Hepatocyte (in vitro differentiated cells): ENCODE results near the gene AP1G2.

Source experiments
- EZH2phosphoT487 ChIP-seq: fragments of 200-600 bp; sonication (generic); IDR thresholded peaks from one replicate; pipeline ENCODE4 v1.6.1; 2018; ENCODE audit warnings: antibody characterized with exemption, mild to moderate bottlenecking, low read depth, moderate library complexity; ENCODE audit not compliant: unreplicated experiment, severe bottlenecking
- TF ChIP-seq, protein P1 (sequence below): fragments of 200-600 bp; sonication (generic); IDR thresholded peaks from 2 replicates; pipeline ENCODE4 v1.5.1; 2016; ENCODE audit warnings: antibody characterized with exemption, mild to moderate bottlenecking; ENCODE audit not compliant: poor library complexity

DNA sequence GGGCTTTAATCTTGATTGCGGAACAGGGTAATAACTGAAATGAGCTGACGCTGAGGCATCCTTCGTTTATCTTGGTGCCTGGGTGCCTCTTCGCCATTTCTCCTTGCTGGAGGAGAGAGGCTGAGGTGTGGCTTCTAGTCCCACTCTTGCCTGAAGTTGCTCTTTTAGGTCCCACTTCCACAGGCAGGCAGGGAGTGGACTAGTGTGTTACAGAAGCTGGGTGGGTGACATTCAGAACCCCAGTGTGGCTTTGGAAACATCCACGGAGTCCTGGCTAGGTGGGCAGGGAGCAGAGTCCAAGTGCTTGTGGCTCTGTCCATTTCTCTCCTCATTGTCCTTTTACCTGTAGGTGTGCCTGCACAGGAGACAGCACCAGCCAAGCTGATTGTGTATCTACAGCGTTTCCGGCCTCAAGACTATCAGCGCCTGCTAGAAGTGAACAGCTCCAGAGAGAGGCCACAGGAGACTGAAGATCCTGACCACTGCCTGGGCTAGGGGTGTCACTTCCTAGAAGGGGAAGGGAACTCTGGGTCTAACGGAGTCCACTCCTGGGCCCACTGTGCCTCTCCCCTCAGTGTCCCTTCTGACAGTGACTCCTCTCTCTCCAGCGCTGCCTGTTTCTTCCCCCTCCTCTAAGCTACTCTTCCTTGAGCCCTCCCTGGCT, 9.1 kb downstream of the AP1G2 start:
- TF ChIP-seq, protein P1, sequence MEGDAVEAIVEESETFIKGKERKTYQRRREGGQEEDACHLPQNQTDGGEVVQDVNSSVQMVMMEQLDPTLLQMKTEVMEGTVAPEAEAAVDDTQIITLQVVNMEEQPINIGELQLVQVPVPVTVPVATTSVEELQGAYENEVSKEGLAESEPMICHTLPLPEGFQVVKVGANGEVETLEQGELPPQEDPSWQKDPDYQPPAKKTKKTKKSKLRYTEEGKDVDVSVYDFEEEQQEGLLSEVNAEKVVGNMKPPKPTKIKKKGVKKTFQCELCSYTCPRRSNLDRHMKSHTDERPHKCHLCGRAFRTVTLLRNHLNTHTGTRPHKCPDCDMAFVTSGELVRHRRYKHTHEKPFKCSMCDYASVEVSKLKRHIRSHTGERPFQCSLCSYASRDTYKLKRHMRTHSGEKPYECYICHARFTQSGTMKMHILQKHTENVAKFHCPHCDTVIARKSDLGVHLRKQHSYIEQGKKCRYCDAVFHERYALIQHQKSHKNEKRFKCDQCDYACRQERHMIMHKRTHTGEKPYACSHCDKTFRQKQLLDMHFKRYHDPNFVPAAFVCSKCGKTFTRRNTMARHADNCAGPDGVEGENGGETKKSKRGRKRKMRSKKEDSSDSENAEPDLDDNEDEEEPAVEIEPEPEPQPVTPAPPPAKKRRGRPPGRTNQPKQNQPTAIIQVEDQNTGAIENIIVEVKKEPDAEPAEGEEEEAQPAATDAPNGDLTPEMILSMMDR: no peak
- no peak for TF ChIP-seq EZH2phosphoT487
